ENCODE measurements around the gene P3H1. TPM values are rescaled to one million over a fixed set of nuclear protein-coding genes. Genes with fewer than 3 reads are reported as not detected.

Gene P3H1
- total RNA-seq, 1 experiment from 2014 or later, result 47.1 TPM

GRCh38 chr1:42736571-42737200 lies 30.1 kb downstream of the P3H1 start:
- H2BK120ac ChIP-seq (ENCODE audit: low read depth, low read length, poor library complexity, severe bottlenecking), result no peak overlapping the region
- no peak overlapping the region for H3K4ac ChIP-seq (ENCODE audit: low read depth, low read length)
- H3K9ac ChIP-seq (ENCODE audit: extremely low read depth, insufficient read length, low read length), result no peak overlapping the region
- H2BK15ac ChIP-seq (ENCODE audit: low read depth, low read length), result no peak overlapping the region
- peaks cover 34 to 43% of the 10 kb centered on the region in 2 experiments for H3K4me1 Mint-ChIP-seq
- no peaks in the 10 kb centered on the region for H3K23me2 ChIP-seq (ENCODE audit: insufficient read length, low read depth, low read length, poor library complexity, severe bottlenecking)
- no peaks in the 10 kb centered on the region; the same call in 1 of the 2 replicates for H3K4me1 ChIP-seq (ENCODE audit: insufficient read depth, low read length)
- no peak overlapping the region for H3K4me2 ChIP-seq (ENCODE audit: insufficient read depth, insufficient read length, low read length)
- H4K5ac ChIP-seq (ENCODE audit: insufficient read length, low read depth, low read length), result no peak overlapping the region
- no peaks in the 10 kb centered on the region for H3K9me3 ChIP-seq (ENCODE audit: control insufficient read depth, low read depth, low read length)
- DNase-seq, result no peak
- no peak overlapping the region for H2BK20ac ChIP-seq (ENCODE audit: low read depth, low read length, poor library complexity, severe bottlenecking)
- H3K14ac ChIP-seq (ENCODE audit: insufficient read depth, low read length), result no peak overlapping the region
- H3K27me3 Mint-ChIP-seq (ENCODE audit: low read depth), result no peaks in the 10 kb centered on the region; the same call in 1 of the 2 replicates
- no peak overlapping the region; a peak in 1 of 7 replicates for H3K27ac Mint-ChIP-seq
- H3K9me3 Mint-ChIP-seq, result no peaks in the 10 kb centered on the region
- no peak overlapping the region for H4K91ac ChIP-seq (ENCODE audit: insufficient read length, low read depth, low read length)
- no peaks in the 10 kb centered on the region for H3K79me2 ChIP-seq (ENCODE audit: insufficient read depth, low read length)
- H2BK5ac ChIP-seq (ENCODE audit: insufficient read length, low read length), result no peak overlapping the region
- H3K18ac ChIP-seq (ENCODE audit: insufficient read length, low read depth, low read length), result no peak overlapping the region
- TF ChIP-seq CTCF (conservative IDR thresholded peaks at IDR 0.05), result no peak
- no peak overlapping the region for H2AFZ ChIP-seq (ENCODE audit: low read length)
- no peak overlapping the region for H2AK5ac ChIP-seq (ENCODE audit: insufficient read length, low read length)
- H3K56ac ChIP-seq (ENCODE audit: insufficient read length, low read depth, low read length), result no peak overlapping the region
- WGBS (ENCODE audit: extremely low coverage, insufficient read length, low lambda C conversion rate), result no CpG with 5 or more reads among the region's 8 CpGs
- no peaks in the 10 kb centered on the region for H3K79me1 ChIP-seq (ENCODE audit: insufficient read depth, low read depth, low read length, poor library complexity, severe bottlenecking)
- no peak overlapping the region for H3K23ac ChIP-seq (ENCODE audit: insufficient read length, low read depth, low read length)
- no peak overlapping the region for H3T11ph ChIP-seq (ENCODE audit: low read length)
- no peak overlapping the region for H4K8ac ChIP-seq (replicated peaks; ENCODE audit: insufficient read length, low read depth, low read length)
- no peak overlapping the region for H2BK12ac ChIP-seq (ENCODE audit: insufficient read length, low read depth, low read length)
- no peak overlapping the region for H3K27ac ChIP-seq (ENCODE audit: insufficient read length, low read depth, low read length)
- no peaks in the 10 kb centered on the region for H3K27me3 ChIP-seq (ENCODE audit: insufficient read depth, low read length)
- H4K20me1 ChIP-seq (ENCODE audit: control insufficient read depth, insufficient read depth, insufficient read length), result no peaks in the 10 kb centered on the region
- peaks cover 0 to 3% (median 0%) of the 10 kb centered on the region in 3 experiments; a peak in 2 of 7 replicates for H3K36me3 Mint-ChIP-seq (ENCODE audit: insufficient read depth in 1 of 3, low read depth in 3 of 3)
- no peak overlapping the region for H3K4me3 Mint-ChIP-seq

All from H9 (cell line).